ENCODE results near the gene HS3ST2.

Gene HS3ST2

GRCh38 chr16:22948603-22949368 is 134.8 kb downstream of the HS3ST2 start:
- DNase-seq (ENCODE audit: low read depth) = peak; percentile 5
- H3K4me3 ChIP-seq (ENCODE audit: low read length) = no peak overlapping the region
- TF ChIP-seq CTCF (conservative IDR thresholded peaks at IDR 0.05; ENCODE audit: low read depth, low read length) = peak; percentile 71

DNA sequence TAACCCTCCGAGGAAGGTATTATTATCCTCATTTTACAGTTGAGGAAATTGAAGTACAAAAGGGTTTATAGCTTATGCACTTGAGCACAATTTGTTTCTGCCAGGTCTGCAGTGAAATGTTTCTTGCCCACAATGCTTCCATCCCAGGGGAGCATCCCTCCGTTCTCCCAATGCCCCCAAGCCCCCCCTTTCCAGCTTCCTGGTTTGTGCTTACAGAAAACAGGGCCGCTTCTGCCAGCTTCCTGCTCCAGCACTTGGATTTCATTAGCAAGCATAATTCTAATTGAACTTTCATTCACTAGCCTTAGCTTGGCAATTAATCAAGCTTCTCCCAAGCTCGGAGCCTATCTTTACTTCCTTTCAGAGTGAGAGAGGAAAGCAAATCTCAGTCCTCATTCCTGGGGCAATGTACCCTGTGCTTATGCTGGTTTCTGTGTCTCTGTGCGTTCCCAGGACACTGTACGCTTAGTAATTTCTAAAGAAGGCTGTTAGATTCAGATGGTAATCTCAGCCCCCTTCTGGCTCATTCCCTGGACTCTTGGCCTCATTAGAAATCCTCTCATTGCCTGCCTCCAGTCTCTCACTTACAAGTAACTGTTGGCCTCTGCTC is 141.6 kb downstream of the HS3ST2 start:
- H3K4me3 ChIP-seq (ENCODE audit: low read length) = no peak overlapping the region
- TF ChIP-seq CTCF (conservative IDR thresholded peaks at IDR 0.05; ENCODE audit: low read depth, low read length) = no peak
- no peak for DNase-seq (ENCODE audit: low read depth)

GRCh38 chr16:22961206-22961605 is 147.2 kb downstream of the HS3ST2 start:
- TF ChIP-seq CTCF (conservative IDR thresholded peaks at IDR 0.05; ENCODE audit: low read depth, low read length) = no peak
- no peak overlapping the region for H3K4me3 ChIP-seq (ENCODE audit: low read length)
- no peak for DNase-seq (ENCODE audit: low read depth)

- TF ChIP-seq CTCF (conservative IDR thresholded peaks at IDR 0.05; ENCODE audit: low read depth, low read length) = no peak
- H3K4me3 ChIP-seq (ENCODE audit: low read length) = no peak overlapping the region
- no peak for DNase-seq (ENCODE audit: low read depth)
Measured at GRCh38 chr16:22962905-22963304, 148.9 kb downstream of the HS3ST2 start.
